ENCODE results near the gene MYBPC3.

DNA sequence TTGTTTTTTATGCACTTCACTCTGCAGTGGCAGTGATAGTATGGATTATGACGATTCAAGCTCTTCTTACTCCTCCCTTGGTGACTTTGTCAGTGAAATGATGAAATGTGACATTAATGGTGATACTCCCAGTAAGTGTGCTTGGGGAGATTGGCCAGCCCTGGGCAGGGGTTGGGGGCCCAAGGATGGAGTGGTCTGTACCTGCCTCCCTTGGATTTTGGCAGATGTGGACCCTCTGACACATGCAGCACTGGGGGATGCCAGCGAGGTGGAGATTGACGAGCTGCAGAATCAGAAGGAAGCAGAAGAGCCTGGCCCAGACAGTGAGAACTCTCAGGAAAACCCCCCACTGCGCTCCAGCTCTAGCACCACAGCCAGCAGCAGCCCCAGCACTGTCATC is 68.4 kb downstream of the MYBPC3 start:
- TF ChIP-seq TAF1 (IDR thresholded peaks at IDR 0.05; ENCODE audit: low read depth, low read length) (no peak), POLR2AphosphoS5 (IDR thresholded peaks at IDR 0.05; ENCODE audit: low read depth, low read length) (no peak)
